22Rv1 (cell line): ENCODE data around the gene RPL10.

Source experiments
- H3K27ac ChIP-seq: fragments of 450-650 bp; 2 replicates; pipeline ENCODE4 v1.5.1; 2017
- CTCF ChIP-seq: fragments of 450-650 bp; IDR thresholded peaks from 2 replicates; pipeline ENCODE4 v1.5.1; 2017; ENCODE audit warnings: mild to moderate bottlenecking
- ZFX ChIP-seq: fragments of 450-650 bp; IDR thresholded peaks from 2 replicates; pipeline ENCODE4 v1.6.1; 2017; ENCODE audit warnings: antibody characterized with exemption, borderline replicate concordance

The RPL10 gene

GRCh38 chrX:154403192-154403591, 5.0 kb downstream of the RPL10 start:
- no peak overlapping the region for H3K27ac ChIP-seq
- TF ChIP-seq ZFX (no peak), CTCF (no peak)

- no peak for TF ChIP-seq CTCF
Measured at GRCh38 chrX:154403858-154404257, 5.7 kb downstream of the RPL10 start.

GRCh38 chrX:154404625-154405192, 6.5 kb downstream of the RPL10 start:
- TF ChIP-seq ZFX (no peak), CTCF (no peak)
- no peak overlapping the region for H3K27ac ChIP-seq

More at GRCh38 chrX:154403858-154404257, 5.7 kb downstream of the RPL10 start:
- H3K27ac ChIP-seq: no peak overlapping the region

GRCh38 chrX:154408659-154409221, 10.6 kb downstream of the RPL10 start:
- no peak overlapping the region for H3K27ac ChIP-seq

GRCh38 chrX:154409222-154409871, 11.2 kb downstream of the RPL10 start, which contains the start of gene DNASE1L1:
TSS of gene DNASE1L1 (minus strand) at chrX:154409254. CDS start at chrX:154405568, 3,686 bp downstream.
- H3K27ac ChIP-seq: no peak within 1 kb of the TSS; the same call in 1 of the 2 replicates
- TF ChIP-seq ZFX (no peak), CTCF (no peak)

More at GRCh38 chrX:154408659-154409221, 10.6 kb downstream of the RPL10 start:
- TF ChIP-seq ZFX: no peak
- TF ChIP-seq CTCF: no peak

- peak overlapping the region; percentile 84 for H3K27ac ChIP-seq
- TF ChIP-seq CTCF: no peak
- no peak for TF ChIP-seq ZFX
Measured at GRCh38 chrX:154411981-154412340, 13.8 kb downstream of the RPL10 start.

- peak overlapping the region; percentile 84 for H3K27ac ChIP-seq
- TF ChIP-seq ZFX: no peak
- no peak for TF ChIP-seq CTCF
Measured at GRCh38 chrX:154412468-154412867, 14.3 kb downstream of the RPL10 start.
